Measurements from ENCODE around the gene TNN. TPM values are rescaled to one million over a fixed set of nuclear protein-coding genes. Genes with fewer than 3 reads are reported as not detected.
"Not testable (repeated sequence)": the region's sequence is repeated elsewhere in the genome, so short reads cannot be mapped to it uniquely, and the experiment has no call there.

The TNN gene
- total RNA-seq, 1 experiment from 2014 or later: not detected

- TF ChIP-seq EZH2 (IDR thresholded peaks at IDR 0.05; ENCODE audit: borderline replicate concordance, low read depth, low read length, poor library complexity, severe bottlenecking) (no peak), CTCF (conservative IDR thresholded peaks at IDR 0.05; ENCODE audit: low read depth, low read length) (no peak)
- BruUV-seq (replicated peaks): no TSS peak
- ChIA-PET POLR2A (ENCODE audit: low non-redundant PET) (no interaction called here), CTCF (no interaction called here)
- Histone ChIP-seq H3K4me1 (ENCODE audit: insufficient read depth, low read length, poor library complexity, severe bottlenecking) (no peaks in the 10 kb centered on the region), H3K9me3 (ENCODE audit: low read depth, low read length, poor library complexity, severe bottlenecking) (no peaks in the 10 kb centered on the region), H3K27ac (ENCODE audit: low read depth, low read length, poor library complexity, severe bottlenecking) (no peak overlapping the region), H3K27me3 (replicated peaks; ENCODE audit: insufficient read depth, low read depth, low read length, poor library complexity) (no peaks in the 10 kb centered on the region), H3K4me3 (ENCODE audit: low read depth, low read length, poor library complexity, severe bottlenecking) (no peak overlapping the region), H3K36me3 (ENCODE audit: insufficient read depth, low read length, poor library complexity, severe bottlenecking) (no peaks in the 10 kb centered on the region)
- DNase-seq (ENCODE audit: low spot score): no peak
- intact Hi-C loops (cut with micrococcal nuclease; ENCODE audit: unreplicated experiment): no loop called here
Measured at GRCh38 chr1:175099916-175100315, 32.3 kb downstream of the TNN start.

DNA sequence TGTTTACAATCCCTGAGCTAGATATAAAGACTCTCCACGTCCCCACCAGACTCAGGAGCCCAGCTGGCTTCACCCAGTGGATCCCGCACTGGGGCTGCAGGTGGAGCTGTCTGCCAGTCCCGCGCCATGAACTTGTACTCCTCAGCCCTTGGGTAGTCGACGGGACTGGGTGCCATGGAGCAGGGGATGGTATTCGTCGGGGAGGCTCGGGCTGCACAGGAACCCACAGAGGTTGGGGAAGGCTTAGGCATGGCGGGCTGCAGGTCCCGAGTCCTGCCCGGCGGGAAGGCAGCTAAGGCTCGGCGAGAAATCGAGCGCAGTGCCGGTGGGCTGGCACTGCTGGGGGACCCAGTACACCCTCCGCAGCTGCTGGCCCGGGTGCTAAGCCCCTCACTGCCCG lies 34.5 kb downstream of the TNN start:
- H3K36me3 ChIP-seq (ENCODE audit: insufficient read depth, low read length, poor library complexity, severe bottlenecking); POLR2A ChIA-PET (ENCODE audit: low non-redundant PET); DNase-seq (ENCODE audit: low spot score); H3K27ac ChIP-seq (ENCODE audit: low read depth, low read length, poor library complexity, severe bottlenecking); CTCF ChIA-PET; H3K4me1 ChIP-seq (ENCODE audit: insufficient read depth, low read length, poor library complexity, severe bottlenecking); intact Hi-C loops (cut with micrococcal nuclease; ENCODE audit: unreplicated experiment); H3K9me3 ChIP-seq (ENCODE audit: low read depth, low read length, poor library complexity, severe bottlenecking); H3K4me3 ChIP-seq (ENCODE audit: low read depth, low read length, poor library complexity, severe bottlenecking); H3K27me3 ChIP-seq (replicated peaks; ENCODE audit: insufficient read depth, low read depth, low read length, poor library complexity); BruUV-seq (replicated peaks): not testable (repeated sequence)

DNA sequence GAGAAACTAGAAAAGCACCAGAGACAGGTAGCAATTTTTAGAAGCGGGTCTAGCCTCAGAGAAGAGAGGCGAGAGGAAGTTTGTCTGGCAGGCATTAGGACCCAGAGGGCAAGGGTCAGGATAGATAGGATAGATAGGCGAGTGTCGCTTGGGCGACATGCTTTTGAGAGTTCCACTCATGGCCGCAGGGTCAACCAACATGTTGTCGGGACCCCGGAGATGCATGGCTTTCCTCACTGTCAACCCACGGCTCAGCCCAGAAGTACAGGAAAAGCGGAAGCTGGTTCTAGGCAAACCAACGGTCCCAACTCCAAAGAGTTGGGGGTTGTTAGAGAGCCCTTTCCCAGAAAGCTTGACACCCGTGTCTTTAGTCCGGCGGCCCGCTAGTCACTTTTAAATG lies 38.9 kb downstream of the TNN start:
- BruUV-seq (replicated peaks); H3K27me3 ChIP-seq (replicated peaks; ENCODE audit: insufficient read depth, low read depth, low read length, poor library complexity); DNase-seq (ENCODE audit: low spot score); POLR2A ChIA-PET (ENCODE audit: low non-redundant PET); CTCF ChIA-PET; H3K27ac ChIP-seq (ENCODE audit: low read depth, low read length, poor library complexity, severe bottlenecking); H3K9me3 ChIP-seq (ENCODE audit: low read depth, low read length, poor library complexity, severe bottlenecking); intact Hi-C loops (cut with micrococcal nuclease; ENCODE audit: unreplicated experiment); H3K4me3 ChIP-seq (ENCODE audit: low read depth, low read length, poor library complexity, severe bottlenecking); H3K36me3 ChIP-seq (ENCODE audit: insufficient read depth, low read length, poor library complexity, severe bottlenecking); H3K4me1 ChIP-seq (ENCODE audit: insufficient read depth, low read length, poor library complexity, severe bottlenecking): not testable (repeated sequence)

GRCh38 chr1:175108331-175108820 lies 40.7 kb downstream of the TNN start:
- H3K4me1 ChIP-seq (ENCODE audit: insufficient read depth, low read length, poor library complexity, severe bottlenecking); H3K27ac ChIP-seq (ENCODE audit: low read depth, low read length, poor library complexity, severe bottlenecking); H3K4me3 ChIP-seq (ENCODE audit: low read depth, low read length, poor library complexity, severe bottlenecking); POLR2A ChIA-PET (ENCODE audit: low non-redundant PET); CTCF ChIA-PET; DNase-seq (ENCODE audit: low spot score); H3K36me3 ChIP-seq (ENCODE audit: insufficient read depth, low read length, poor library complexity, severe bottlenecking); H3K27me3 ChIP-seq (replicated peaks; ENCODE audit: insufficient read depth, low read depth, low read length, poor library complexity); H3K9me3 ChIP-seq (ENCODE audit: low read depth, low read length, poor library complexity, severe bottlenecking); BruUV-seq (replicated peaks); intact Hi-C loops (cut with micrococcal nuclease; ENCODE audit: unreplicated experiment): not testable (repeated sequence)

DNA sequence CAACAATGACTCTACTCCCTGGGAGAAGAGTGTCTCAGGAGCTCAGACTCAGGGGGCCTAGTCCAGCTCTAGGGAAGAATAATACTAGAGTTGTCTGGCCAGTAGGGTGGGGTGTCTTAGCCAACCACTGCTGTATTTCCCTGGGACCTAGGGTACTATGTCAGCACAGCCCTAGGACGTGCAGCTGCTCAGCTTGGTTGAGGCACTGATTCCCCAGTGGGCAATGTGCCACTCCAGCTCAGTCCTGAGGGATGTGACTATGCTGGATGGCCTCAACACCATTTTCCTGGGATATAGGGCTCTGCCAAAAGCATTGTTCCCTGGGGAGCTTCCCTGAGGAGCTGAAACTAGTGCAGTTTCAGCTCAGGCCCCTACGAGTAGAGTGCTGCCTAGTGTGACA lies 47.4 kb downstream of the TNN start:
- ChIA-PET CTCF (interaction anchor here (1.5 kb wide), 1 partner anchor 10 kb away, joined by 4 read pairs; no protein-coding TSS in a partner anchor), POLR2A (ENCODE audit: low non-redundant PET) (no interaction called here)
- no peaks in the 10 kb centered on the region for H3K36me3 ChIP-seq (ENCODE audit: insufficient read depth, low read length, poor library complexity, severe bottlenecking)
- H3K4me1 ChIP-seq (ENCODE audit: insufficient read depth, low read length, poor library complexity, severe bottlenecking): no peaks in the 10 kb centered on the region
- TF ChIP-seq EZH2 (IDR thresholded peaks at IDR 0.05; ENCODE audit: borderline replicate concordance, low read depth, low read length, poor library complexity, severe bottlenecking) (no peak), CTCF (conservative IDR thresholded peaks at IDR 0.05; ENCODE audit: low read depth, low read length) (no peak)
- no TSS peak for BruUV-seq (replicated peaks)
- H3K27ac ChIP-seq (ENCODE audit: low read depth, low read length, poor library complexity, severe bottlenecking): no peak overlapping the region
- intact Hi-C loops (cut with micrococcal nuclease; ENCODE audit: unreplicated experiment): no loop called here
- peaks cover 7% of the 10 kb centered on the region for H3K9me3 ChIP-seq (ENCODE audit: low read depth, low read length, poor library complexity, severe bottlenecking)
- no peak overlapping the region for H3K4me3 ChIP-seq (ENCODE audit: low read depth, low read length, poor library complexity, severe bottlenecking)
- DNase-seq (ENCODE audit: low spot score): no peak
- H3K27me3 ChIP-seq (replicated peaks; ENCODE audit: insufficient read depth, low read depth, low read length, poor library complexity): no peaks in the 10 kb centered on the region

Measured in A673 (cell line).